ENCODE results near the gene CRYGC. TPM values are rescaled to one million over a fixed set of nuclear protein-coding genes. Genes with fewer than 3 reads are reported as not detected.

The CRYGC gene, protein sequence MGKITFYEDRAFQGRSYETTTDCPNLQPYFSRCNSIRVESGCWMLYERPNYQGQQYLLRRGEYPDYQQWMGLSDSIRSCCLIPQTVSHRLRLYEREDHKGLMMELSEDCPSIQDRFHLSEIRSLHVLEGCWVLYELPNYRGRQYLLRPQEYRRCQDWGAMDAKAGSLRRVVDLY
- not detected for total RNA-seq
- not detected for polyA plus RNA-seq

DNA sequence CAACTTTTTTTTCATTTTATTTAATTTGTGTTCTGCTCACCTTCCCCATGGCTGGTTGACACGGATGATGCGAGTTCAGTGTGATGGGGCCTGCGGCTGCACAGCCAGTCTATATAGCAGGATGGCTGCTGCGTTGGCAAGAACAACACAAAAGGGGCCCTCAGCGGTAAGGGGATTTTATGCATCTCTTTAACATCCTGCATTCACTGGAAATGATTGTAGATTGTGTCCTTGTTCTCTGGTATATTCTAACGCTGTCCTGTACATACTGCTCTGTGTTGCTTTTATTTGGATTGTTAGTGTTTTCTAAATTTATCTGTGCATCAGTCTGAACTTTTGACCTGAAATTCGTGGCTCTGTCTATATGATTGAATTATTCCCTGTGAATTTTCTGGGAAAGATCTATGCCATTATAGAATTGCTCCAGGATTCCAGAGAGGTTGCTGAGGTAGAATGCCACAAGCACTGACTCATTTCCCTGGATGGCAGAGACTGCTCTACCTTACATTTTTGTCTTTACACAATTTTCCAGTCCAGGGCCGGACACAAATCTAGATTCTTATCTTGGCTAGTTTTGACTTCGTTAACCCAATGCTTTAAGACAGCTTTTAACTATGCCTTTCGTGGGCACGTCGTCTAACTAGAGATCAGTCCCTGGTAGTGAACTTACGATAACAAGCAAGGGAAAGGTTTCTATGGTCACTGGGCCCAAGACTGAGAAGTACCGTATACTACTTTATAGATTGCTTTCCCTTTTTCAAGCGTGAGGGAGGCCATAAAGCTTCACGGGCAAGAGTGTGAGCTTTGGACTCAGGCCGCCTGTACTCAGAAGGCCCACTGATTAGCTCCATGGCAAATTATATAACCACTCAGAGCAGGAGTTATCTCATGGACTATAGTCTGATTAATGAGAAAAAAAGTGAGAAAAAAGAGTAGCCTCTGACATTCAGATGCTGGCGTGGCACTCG, at the start of gene CRYGC:
Gene CRYGC (minus strand): TSS at position 85 of the 968 bp plus-strand sequence. CDS start 36 bp downstream, at position 49.
- no peak for DNase-seq
- no peak within 1 kb of the TSS for H3K27ac Mint-ChIP-seq
- peaks cover 0 to 4% (median 2%) of the 10 kb centered on the region in 4 donors for H3K4me1 Mint-ChIP-seq
- H3K9me3 ChIP-seq (ENCODE audit: control insufficient read depth in 1 of 2, low read length in 2 of 2), result no peaks in the 10 kb centered on the region
- H3K36me3 Mint-ChIP-seq, result no peaks in the 10 kb centered on the region
- no peaks in the 10 kb centered on the region for H3K36me3 ChIP-seq (ENCODE audit: insufficient read depth, low read length)
- intact Hi-C loops (cut with micrococcal nuclease), result no loop called here
- H3K27ac ChIP-seq (ENCODE audit: low read depth, low read length), result no peak within 1 kb of the TSS
- no peak within 1 kb of the TSS for H3K4me3 Mint-ChIP-seq
- peaks cover 13 to 17% of the 10 kb centered on the region in 2 donors for H3K27me3 Mint-ChIP-seq
- ChIA-PET CTCF (ENCODE audit: partially characterized antibody) (interaction anchor here (1.4 kb wide), 1 partner anchor 12 kb away, joined by 3 read pairs; no protein-coding TSS in a partner anchor), POLR2A (ENCODE audit: partially characterized antibody) (no interaction called here)
- no peaks in the 10 kb centered on the region for H3K4me1 ChIP-seq (ENCODE audit: insufficient read depth, low read length)
- H3K4me3 ChIP-seq (ENCODE audit: low read length in 2 of 2), result no peak within 1 kb of the TSS
- peaks cover 0 to 2% (median 0%) of the 10 kb centered on the region in 8 donors for H3K9me3 Mint-ChIP-seq
- H3K27me3 ChIP-seq (ENCODE audit: insufficient read depth, low read length), result no peaks in the 10 kb centered on the region

DNA sequence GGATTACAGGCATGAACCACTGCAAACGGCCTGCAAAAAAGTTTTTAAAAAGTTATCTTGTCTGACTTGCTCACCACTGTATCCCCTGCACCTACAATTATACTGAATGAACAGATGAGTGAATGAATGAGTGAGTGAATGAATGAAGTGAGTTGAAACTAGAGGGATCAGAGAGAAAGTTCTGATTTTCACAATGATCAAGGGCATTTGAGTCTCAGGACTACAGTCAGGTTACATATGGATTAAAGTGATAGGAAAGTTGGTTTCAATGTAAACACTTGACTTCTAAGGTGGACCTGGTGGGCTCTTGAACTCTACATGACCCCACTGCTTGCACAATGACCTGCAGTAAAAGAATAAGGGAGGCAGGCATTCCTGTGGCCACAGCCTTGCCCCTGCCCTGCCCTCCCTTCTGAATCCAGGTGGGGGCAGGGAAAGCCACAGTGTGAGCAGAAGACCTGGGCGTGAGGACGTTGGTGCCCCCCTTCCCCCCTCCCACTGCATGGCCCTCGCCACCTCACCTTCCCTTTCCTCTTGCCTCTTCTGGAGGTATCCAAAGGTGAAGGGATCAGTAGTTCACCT, 49.5 kb upstream of the CRYGC start:
- ChIA-PET CTCF (ENCODE audit: partially characterized antibody) (no interaction called here), POLR2A (ENCODE audit: partially characterized antibody) (no interaction called here)
- Histone ChIP-seq H3K27ac (ENCODE audit: low read depth, low read length) (no peak overlapping the region), H3K9me3 (ENCODE audit: control insufficient read depth in 1 of 2, low read length in 2 of 2) (no peaks in the 10 kb centered on the region), H3K27me3 (ENCODE audit: insufficient read depth, low read length) (no peaks in the 10 kb centered on the region), H3K4me3 (ENCODE audit: low read length in 2 of 2) (no peak overlapping the region), H3K4me1 (ENCODE audit: insufficient read depth, low read length) (no peaks in the 10 kb centered on the region), H3K36me3 (ENCODE audit: insufficient read depth, low read length) (no peaks in the 10 kb centered on the region)
- no peaks in the 10 kb centered on the region for H3K36me3 Mint-ChIP-seq
- H3K27ac Mint-ChIP-seq, result no peak overlapping the region
- H3K9me3 Mint-ChIP-seq, result no peaks in the 10 kb centered on the region
- no peak for DNase-seq
- H3K4me1 Mint-ChIP-seq, result peaks cover 3 to 5% (median 4%) of the 10 kb centered on the region in 4 donors
- intact Hi-C loops (cut with micrococcal nuclease), result loop anchor here (10.0 kb wide), 1 partner anchor 136 kb away; no protein-coding TSS in a partner anchor
- no peak overlapping the region for H3K4me3 Mint-ChIP-seq
- H3K27me3 Mint-ChIP-seq, result peaks cover 7 to 15% of the 10 kb centered on the region in 2 donors

DNA sequence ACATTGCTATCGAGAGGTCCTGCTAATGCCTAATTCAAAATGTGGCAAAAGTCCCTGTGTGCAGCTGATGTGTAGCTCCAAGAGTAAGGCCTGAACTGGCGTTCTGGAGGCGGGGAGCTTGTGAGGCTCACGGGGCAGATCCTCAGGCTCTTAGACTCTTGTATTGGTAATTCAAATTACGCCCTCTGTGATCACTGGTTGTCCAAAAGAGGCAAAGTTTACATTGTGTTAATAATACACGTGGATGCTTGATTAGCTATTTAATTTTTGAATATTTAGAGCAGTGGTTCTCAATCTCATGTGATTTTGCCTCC, 46.2 kb upstream of the CRYGC start:
- no peaks in the 10 kb centered on the region for H3K9me3 Mint-ChIP-seq
- no peaks in the 10 kb centered on the region for H3K9me3 ChIP-seq (ENCODE audit: control insufficient read depth in 1 of 2, low read length in 2 of 2)
- no peaks in the 10 kb centered on the region for H3K36me3 Mint-ChIP-seq
- H3K36me3 ChIP-seq (ENCODE audit: insufficient read depth, low read length), result no peaks in the 10 kb centered on the region
- no peak overlapping the region for H3K27ac Mint-ChIP-seq
- H3K27me3 Mint-ChIP-seq, result peaks cover 10 to 17% of the 10 kb centered on the region in 2 donors
- no peak overlapping the region for H3K4me3 ChIP-seq (ENCODE audit: low read length in 2 of 2)
- intact Hi-C loops (cut with micrococcal nuclease), result loop anchor here (1.0 to 10.0 kb wide), 3 partner anchors 79 to 198 kb away; no protein-coding TSS in a partner anchor
- POLR2A ChIA-PET (ENCODE audit: partially characterized antibody), result interaction anchor here (1.7 kb wide), 1 partner anchor 78 kb away, joined by 4 read pairs; no protein-coding TSS in a partner anchor
- CTCF ChIA-PET (ENCODE audit: partially characterized antibody), result interaction anchor here (0.7 to 3.1 kb wide), 32 partner anchors 10 to 242 kb away, joined by 3 to 49 read pairs (median 4); partner anchors contain the start of genes C2orf80, IDH1 and PIKFYVE
- no peak overlapping the region for H3K27ac ChIP-seq (ENCODE audit: low read depth, low read length)
- H3K4me1 ChIP-seq (ENCODE audit: insufficient read depth, low read length), result no peaks in the 10 kb centered on the region
- DNase-seq, result no peak
- H3K4me1 Mint-ChIP-seq, result peaks cover 3 to 5% (median 4%) of the 10 kb centered on the region in 4 donors
- no peaks in the 10 kb centered on the region for H3K27me3 ChIP-seq (ENCODE audit: insufficient read depth, low read length)
- H3K4me3 Mint-ChIP-seq, result no peak overlapping the region

DNA sequence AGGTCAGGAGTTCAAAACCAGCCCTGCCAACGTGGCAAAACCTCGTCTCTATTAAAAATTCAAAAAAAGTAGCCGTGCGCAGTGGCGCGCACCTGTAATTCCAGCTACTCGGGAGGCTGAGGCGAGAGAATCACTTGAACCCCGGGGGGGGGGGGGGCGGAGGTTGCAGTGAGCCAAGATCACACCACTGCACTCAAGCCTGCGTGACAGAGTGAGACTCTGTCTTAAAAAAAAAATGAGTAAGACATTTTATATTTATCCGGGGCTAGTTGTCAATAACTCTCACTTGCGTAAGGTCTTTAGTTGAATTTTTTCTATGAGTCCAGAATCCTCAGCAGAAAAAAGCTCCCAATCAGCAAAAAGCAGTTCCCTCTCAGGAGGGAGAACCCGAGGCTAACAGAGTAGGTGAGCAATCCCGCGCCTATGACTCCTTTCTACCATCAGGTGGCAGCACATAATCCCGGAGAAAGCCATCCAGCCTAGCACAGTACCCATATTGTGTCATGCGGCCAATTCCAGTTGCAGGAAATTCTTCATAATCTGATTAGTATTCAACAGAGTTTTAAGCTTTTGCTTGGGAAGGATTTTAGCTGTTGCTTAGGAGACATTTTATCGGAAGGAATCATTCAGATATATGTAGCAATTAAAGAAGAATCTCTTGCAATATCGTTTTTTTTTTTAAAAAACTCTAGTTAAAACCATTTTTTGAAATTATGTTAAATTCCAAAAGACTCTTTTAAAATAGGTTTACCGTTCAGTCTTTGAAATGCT, 45.6 kb upstream of the CRYGC start:
- ChIA-PET CTCF (ENCODE audit: partially characterized antibody) (interaction anchor here (0.6 to 3.1 kb wide), 37 partner anchors 9 to 241 kb away, joined by 3 to 49 read pairs (median 4); partner anchors contain the start of genes C2orf80, IDH1 and PIKFYVE), POLR2A (ENCODE audit: partially characterized antibody) (interaction anchor here (1.7 kb wide), 1 partner anchor 79 kb away, joined by 4 read pairs; no protein-coding TSS in a partner anchor)
- Histone ChIP-seq H3K27ac (ENCODE audit: low read depth, low read length) (no peak overlapping the region), H3K27me3 (ENCODE audit: insufficient read depth, low read length) (no peaks in the 10 kb centered on the region), H3K4me3 (ENCODE audit: low read length in 2 of 2) (no peak overlapping the region), H3K9me3 (ENCODE audit: control insufficient read depth in 1 of 2, low read length in 2 of 2) (no peaks in the 10 kb centered on the region), H3K36me3 (ENCODE audit: insufficient read depth, low read length) (no peaks in the 10 kb centered on the region), H3K4me1 (ENCODE audit: insufficient read depth, low read length) (no peaks in the 10 kb centered on the region)
- peaks cover 3 to 5% (median 4%) of the 10 kb centered on the region in 4 donors for H3K4me1 Mint-ChIP-seq
- peak; percentile 42 to 51 (median 45) for DNase-seq
- H3K9me3 Mint-ChIP-seq, result no peaks in the 10 kb centered on the region
- H3K27ac Mint-ChIP-seq, result no peak overlapping the region
- H3K27me3 Mint-ChIP-seq, result peaks cover 9 to 19% of the 10 kb centered on the region in 2 donors
- H3K36me3 Mint-ChIP-seq, result no peaks in the 10 kb centered on the region
- no peak overlapping the region for H3K4me3 Mint-ChIP-seq
- intact Hi-C loops (cut with micrococcal nuclease), result loop anchor here (1.0 to 10.0 kb wide), 3 partner anchors 79 to 198 kb away; no protein-coding TSS in a partner anchor

DNA sequence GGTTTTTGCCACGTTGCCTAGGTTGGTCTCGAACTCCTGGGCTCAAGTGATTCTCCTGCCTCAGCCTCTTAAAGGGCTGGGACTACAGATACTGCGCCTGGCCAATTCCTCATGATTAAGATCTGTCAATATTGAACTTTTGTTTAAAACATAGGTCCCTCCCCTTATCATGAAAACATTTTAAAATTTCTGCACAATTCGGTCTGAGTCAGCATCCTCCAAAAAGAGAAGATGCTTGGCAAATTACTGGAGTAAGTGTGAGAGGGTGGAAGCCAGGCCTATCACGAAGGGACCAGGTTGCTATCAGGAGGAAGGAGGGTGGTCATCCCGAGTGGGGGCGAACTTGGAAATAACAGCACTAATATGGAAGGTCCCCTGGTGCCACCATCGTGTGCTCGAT, 44.5 kb upstream of the CRYGC start:
- no peak overlapping the region for H3K4me3 ChIP-seq (ENCODE audit: low read length in 2 of 2)
- peaks cover 12 to 22% of the 10 kb centered on the region in 2 donors for H3K27me3 Mint-ChIP-seq
- H3K9me3 ChIP-seq (ENCODE audit: control insufficient read depth in 1 of 2, low read length in 2 of 2), result no peaks in the 10 kb centered on the region
- no peaks in the 10 kb centered on the region for H3K27me3 ChIP-seq (ENCODE audit: insufficient read depth, low read length)
- POLR2A ChIA-PET (ENCODE audit: partially characterized antibody), result interaction anchor here (1.7 kb wide), 1 partner anchor 80 kb away, joined by 4 read pairs; no protein-coding TSS in a partner anchor
- no peaks in the 10 kb centered on the region for H3K9me3 Mint-ChIP-seq
- H3K27ac ChIP-seq (ENCODE audit: low read depth, low read length), result no peak overlapping the region
- no peak for DNase-seq
- intact Hi-C loops (cut with micrococcal nuclease), result loop anchor here (10.0 kb wide), 1 partner anchor 141 kb away; no protein-coding TSS in a partner anchor
- no peak overlapping the region for H3K4me3 Mint-ChIP-seq
- H3K36me3 ChIP-seq (ENCODE audit: insufficient read depth, low read length), result no peaks in the 10 kb centered on the region
- H3K4me1 ChIP-seq (ENCODE audit: insufficient read depth, low read length), result no peaks in the 10 kb centered on the region
- no peaks in the 10 kb centered on the region for H3K36me3 Mint-ChIP-seq
- CTCF ChIA-PET (ENCODE audit: partially characterized antibody), result interaction anchor here (0.9 to 3.1 kb wide), 9 partner anchors 8 to 79 kb away, joined by 3 to 49 read pairs (median 7); partner anchors contain the start of genes C2orf80 and IDH1
- peaks cover 3 to 5% (median 4%) of the 10 kb centered on the region in 4 donors for H3K4me1 Mint-ChIP-seq
- H3K27ac Mint-ChIP-seq, result no peak overlapping the region

DNA sequence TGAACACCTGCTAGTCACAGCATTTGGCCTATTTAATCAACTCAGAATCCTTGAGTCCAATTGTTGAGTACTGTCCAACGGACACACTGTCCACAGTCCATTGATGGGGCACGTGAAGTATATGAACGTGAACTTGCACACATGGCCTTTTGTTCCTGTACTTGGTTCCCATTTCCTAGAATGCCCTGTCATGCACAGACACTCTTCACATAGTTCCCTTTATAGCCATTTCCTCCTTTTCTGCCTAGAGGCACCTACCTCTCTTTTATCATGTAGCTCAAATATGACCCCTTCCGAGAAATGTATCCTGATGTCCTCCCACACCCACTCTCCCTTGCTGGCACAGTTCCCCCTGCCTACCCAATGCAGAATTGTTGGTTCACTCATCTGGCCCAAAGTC, 42.5 kb upstream of the CRYGC start:
- peaks cover 12 to 24% of the 10 kb centered on the region in 2 donors for H3K27me3 Mint-ChIP-seq
- no peak for DNase-seq
- peaks cover 3 to 5% (median 4%) of the 10 kb centered on the region in 4 donors for H3K4me1 Mint-ChIP-seq
- H3K4me3 ChIP-seq (ENCODE audit: low read length in 2 of 2), result no peak overlapping the region
- CTCF ChIA-PET (ENCODE audit: partially characterized antibody), result interaction anchor here (1.4 kb wide), 1 partner anchor 10 kb away, joined by 8 read pairs; no protein-coding TSS in a partner anchor
- H3K9me3 Mint-ChIP-seq, result no peaks in the 10 kb centered on the region
- no peak overlapping the region for H3K27ac ChIP-seq (ENCODE audit: low read depth, low read length)
- no peaks in the 10 kb centered on the region for H3K36me3 ChIP-seq (ENCODE audit: insufficient read depth, low read length)
- H3K36me3 Mint-ChIP-seq, result no peaks in the 10 kb centered on the region
- H3K9me3 ChIP-seq (ENCODE audit: control insufficient read depth in 1 of 2, low read length in 2 of 2), result no peaks in the 10 kb centered on the region
- peak overlapping the region in 1 of 7 donors; percentile 28 for H3K27ac Mint-ChIP-seq
- no peaks in the 10 kb centered on the region for H3K4me1 ChIP-seq (ENCODE audit: insufficient read depth, low read length)
- POLR2A ChIA-PET (ENCODE audit: partially characterized antibody), result no interaction called here
- intact Hi-C loops (cut with micrococcal nuclease), result loop anchor here (10.0 kb wide), 1 partner anchor 143 kb away; no protein-coding TSS in a partner anchor
- no peaks in the 10 kb centered on the region for H3K27me3 ChIP-seq (ENCODE audit: insufficient read depth, low read length)
- no peak overlapping the region for H3K4me3 Mint-ChIP-seq
